Adipocyte (in vitro differentiated cells): ENCODE measurements around the gene EHBP1.

Experiments used
- DNase-seq: peaks from one replicate; pipeline ENCODE4 v3.0.0-alpha.2; 2015; ENCODE audit warnings: low read depth
- H3K27me3 ChIP-seq: replicated peaks from 2 replicates; pipeline ENCODE4 v1.7.0; 2013; ENCODE audit warnings: mild to moderate bottlenecking, low read length, moderate library complexity; ENCODE audit not compliant: control insufficient read depth, insufficient read depth
- H3K36me3 ChIP-seq: 2 replicates; pipeline ENCODE4 v1.7.0; 2013; ENCODE audit warnings: low read length, mild to moderate bottlenecking, moderate library complexity; ENCODE audit not compliant: control insufficient read depth, insufficient read depth, severe bottlenecking
- H3K4me1 ChIP-seq: 2 replicates; pipeline ENCODE4 v1.7.0; 2013; ENCODE audit warnings: mild to moderate bottlenecking, low read length, moderate library complexity; ENCODE audit not compliant: control insufficient read depth, insufficient read depth
- H3K4me3 ChIP-seq: 2 replicates; pipeline ENCODE4 v1.7.0; 2013; ENCODE audit warnings: mild to moderate bottlenecking, low read length, moderate library complexity
- H3K9ac ChIP-seq: 2 replicates; pipeline ENCODE4 v1.7.0; 2013; ENCODE audit warnings: mild to moderate bottlenecking, low read length, moderate library complexity
- H3K9me3 ChIP-seq: 2 replicates; pipeline ENCODE4 v1.7.0; 2013; ENCODE audit warnings: mild to moderate bottlenecking, low read length, moderate library complexity; ENCODE audit not compliant: control insufficient read depth

Gene EHBP1

GRCh38 chr2:63049211-63049969 lies 343.9 kb downstream of the EHBP1 start:
- no peak for DNase-seq
- Histone ChIP-seq H3K36me3 (peaks cover 36% of the 10 kb centered on the region), H3K9me3 (no peaks in the 10 kb centered on the region), H3K4me1 (peaks cover 19% of the 10 kb centered on the region), H3K4me3 (peak overlapping the region; percentile 77), H3K9ac (no peak overlapping the region), H3K27me3 (peaks cover 17% of the 10 kb centered on the region)

GRCh38 chr2:63049970-63050333 lies 344.4 kb downstream of the EHBP1 start:
- Histone ChIP-seq H3K9ac (no peak overlapping the region), H3K4me1 (peaks cover 19% of the 10 kb centered on the region), H3K9me3 (no peaks in the 10 kb centered on the region), H3K4me3 (peak overlapping the region; percentile 77), H3K27me3 (peaks cover 22% of the 10 kb centered on the region), H3K36me3 (peaks cover 31% of the 10 kb centered on the region)
- DNase-seq: peak; percentile 53

GRCh38 chr2:63050334-63051041 lies 345.0 kb downstream of the EHBP1 start, which contains the start of gene OTX1:
Gene OTX1 (plus strand): TSS chr2:63050830. CDS start chr2:63052991, 2,161 bp downstream.
- H3K36me3 ChIP-seq: peaks cover 25% of the 10 kb centered on the region
- peaks cover 25% of the 10 kb centered on the region for H3K27me3 ChIP-seq
- H3K4me3 ChIP-seq: peak within 1 kb of the TSS; percentile 85
- peaks cover 22% of the 10 kb centered on the region for H3K4me1 ChIP-seq
- DNase-seq: peak; percentile 66
- H3K9ac ChIP-seq: no peak within 1 kb of the TSS
- H3K9me3 ChIP-seq: no peaks in the 10 kb centered on the region

- no peaks in the 10 kb centered on the region for H3K9me3 ChIP-seq
- no peak for DNase-seq
- H3K36me3 ChIP-seq: peaks cover 18% of the 10 kb centered on the region
- peak overlapping the region; percentile 85 for H3K4me3 ChIP-seq
- H3K9ac ChIP-seq: no peak overlapping the region
- peaks cover 33% of the 10 kb centered on the region for H3K27me3 ChIP-seq
- H3K4me1 ChIP-seq: peaks cover 29% of the 10 kb centered on the region
Measured at GRCh38 chr2:63051042-63051794, 345.7 kb downstream of the EHBP1 start.

- Histone ChIP-seq H3K27me3 (peaks cover 39% of the 10 kb centered on the region), H3K9me3 (no peaks in the 10 kb centered on the region), H3K9ac (no peak overlapping the region), H3K36me3 (peaks cover 12% of the 10 kb centered on the region), H3K4me1 (peaks cover 29% of the 10 kb centered on the region), H3K4me3 (no peak overlapping the region)
- DNase-seq: no peak
Measured at GRCh38 chr2:63051795-63052333, 346.4 kb downstream of the EHBP1 start.

- H3K9me3 ChIP-seq: peaks cover 1% of the 10 kb centered on the region
- H3K4me1 ChIP-seq: peaks cover 29% of the 10 kb centered on the region
- H3K27me3 ChIP-seq: peaks cover 46% of the 10 kb centered on the region
- H3K4me3 ChIP-seq: no peak overlapping the region
- no peak overlapping the region for H3K9ac ChIP-seq
- no peak for DNase-seq
- H3K36me3 ChIP-seq: peaks cover 5% of the 10 kb centered on the region
Measured at GRCh38 chr2:63052411-63053080, 347.0 kb downstream of the EHBP1 start.

- Histone ChIP-seq H3K4me3 (no peak overlapping the region), H3K9me3 (peaks cover 2% of the 10 kb centered on the region), H3K9ac (no peak overlapping the region), H3K4me1 (peaks cover 33% of the 10 kb centered on the region), H3K36me3 (no peaks in the 10 kb centered on the region), H3K27me3 (peaks cover 50% of the 10 kb centered on the region)
- no peak for DNase-seq
Measured at GRCh38 chr2:63053081-63053888, 347.8 kb downstream of the EHBP1 start.

GRCh38 chr2:63053889-63054602 lies 348.5 kb downstream of the EHBP1 start:
- Histone ChIP-seq H3K4me1 (peaks cover 35% of the 10 kb centered on the region), H3K27me3 (peaks cover 51% of the 10 kb centered on the region)
- DNase-seq: no peak

GRCh38 chr2:63054841-63055225 lies 349.3 kb downstream of the EHBP1 start:
- H3K4me1 ChIP-seq: peaks cover 32% of the 10 kb centered on the region
- no peaks in the 10 kb centered on the region for H3K36me3 ChIP-seq
- DNase-seq: no peak
- H3K9me3 ChIP-seq: peaks cover 2% of the 10 kb centered on the region
- H3K27me3 ChIP-seq: peaks cover 56% of the 10 kb centered on the region
- no peak overlapping the region for H3K9ac ChIP-seq
- peak overlapping the region; percentile 66 for H3K4me3 ChIP-seq

More at GRCh38 chr2:63053889-63054602, 348.5 kb downstream of the EHBP1 start:
- Histone ChIP-seq H3K9me3 (peaks cover 2% of the 10 kb centered on the region), H3K36me3 (no peaks in the 10 kb centered on the region), H3K4me3 (no peak overlapping the region), H3K9ac (no peak overlapping the region)
